GM12878 (cell line): ENCODE measurements around the gene UXT. TPM values are rescaled to one million over a fixed set of nuclear protein-coding genes. Genes with fewer than 3 reads are reported as not detected.

Source experiments
- ATAC-seq: fragments of 200-7000 bp; cut with Tn5 transposase; 3 replicates; pipeline ENCODE4 v1.9.1; 2020; ENCODE audit warnings: mild to moderate bottlenecking, moderate library complexity
- BruUV-seq: library from RNA; stranded (reverse); fragments of 400-500 nt; replicated peaks from 2 replicates; lab custom pipeline; 2021; lab: Mats Ljungman, UMichigan
- CTCF ChIA-PET: fragments of 300-600 bp; sonication (Branson Sonifier 250); formaldehyde crosslinking; extraction: SDS; loops from one replicate; lab custom pipeline; 2021; ENCODE audit warnings: inconsistent platforms; lab: Yijun Ruan, JAX
- POLR2A ChIA-PET: fragments of 350-600 bp; formaldehyde crosslinking; extraction: SDS; loops from one replicate; lab custom pipeline; 2021; ENCODE audit warnings: inconsistent platforms; lab: Charles Lee
- RAD21 ChIA-PET: fragments of 300-600 bp; sonication (Branson Sonifier 250); formaldehyde crosslinking; loops from one replicate; lab custom pipeline; 2023; ENCODE audit warnings: antibody characterized with exemption; ENCODE audit not compliant: unreplicated experiment; lab: Charles Lee
- SMC1A ChIA-PET: fragments of 300-600 bp; sonication (Branson Sonifier 250); formaldehyde crosslinking; loops from one replicate; lab custom pipeline; 2023; ENCODE audit not compliant: unreplicated experiment, uncharacterized antibody; lab: Charles Lee
- DNase-seq: peaks from one replicate; pipeline ENCODE4 v3.0.0-alpha.2; 2011; ENCODE audit warnings: low read depth, low spot score
- FAIRE-seq: peaks from 3 replicates; lab custom pipeline; 2011; peaks lifted over from hg19 to GRCh38; lab: Jason Lieb, UNC
- H2AFZ ChIP-seq: 2 replicates; pipeline ENCODE4 v1.6.0; 2011; ENCODE audit warnings: low read depth, low read length, control low read depth; ENCODE audit not compliant: control insufficient read depth
- H3K27ac ChIP-seq: 2 replicates; pipeline ENCODE4 v1.5.1; 2011; ENCODE audit warnings: control low read depth; ENCODE audit not compliant: control insufficient read depth, insufficient read depth
- H3K27me3 ChIP-seq, 2 experiments: replicated peaks in 1 of 2; 2 replicates each; pipeline versions ENCODE4 v1.6.0 to v1.6.1; 2011; ENCODE audit warnings: low read length in 1 of 2; ENCODE audit not compliant: control insufficient read depth in 2 of 2, insufficient read depth in 2 of 2
- H3K36me3 ChIP-seq, 2 experiments: 2 replicates each; pipeline ENCODE4 v1.5.1; 2011; ENCODE audit warnings: low read length in 1 of 2; ENCODE audit not compliant: control insufficient read depth in 2 of 2, insufficient read depth in 2 of 2
- H3K4me1 ChIP-seq: 2 replicates; pipeline ENCODE4 v1.6.1; 2011; ENCODE audit warnings: mild to moderate bottlenecking, low read length, moderate library complexity, mixed read lengths; ENCODE audit not compliant: control insufficient read depth, insufficient read depth
- H3K4me2 ChIP-seq: 2 replicates; pipeline ENCODE4 v1.6.0; 2011; ENCODE audit warnings: control low read depth; ENCODE audit not compliant: control insufficient read depth, insufficient read depth
- H3K4me3 ChIP-seq: fragments of 200-600 bp; sonication (generic); 2 replicates; pipeline ENCODE4 v1.5.1; 2016
- H3K79me2 ChIP-seq: 2 replicates; pipeline ENCODE4 v1.6.0; 2011; ENCODE audit warnings: low read length; ENCODE audit not compliant: control insufficient read depth, insufficient read depth
- H3K9ac ChIP-seq: 2 replicates; pipeline ENCODE4 v1.8.0; 2011; ENCODE audit warnings: low read length, control low read depth, mixed read lengths; ENCODE audit not compliant: control insufficient read depth, insufficient read depth
- H3K9me3 ChIP-seq: replicated peaks from 3 replicates; pipeline ENCODE4 v1.5.1; 2011; ENCODE audit warnings: mild to moderate bottlenecking, low read length; ENCODE audit not compliant: control insufficient read depth, insufficient read depth
- H4K20me1 ChIP-seq: 2 replicates; pipeline ENCODE4 v1.6.0; 2011; ENCODE audit not compliant: control insufficient read depth, insufficient read depth
- CBFB ChIP-seq: IDR thresholded peaks from 2 replicates; pipeline ENCODE4 v1.6.1; 2016; ENCODE audit warnings: antibody characterized with exemption, low read depth
- HDAC6 ChIP-seq: fragments of 200-600 bp; sonication (generic); IDR thresholded peaks from one replicate; pipeline ENCODE4 v1.8.0; 2017; ENCODE audit warnings: antibody characterized with exemption; ENCODE audit not compliant: unreplicated experiment
- NKRF ChIP-seq: fragments of 450-650 bp; conservative IDR thresholded peaks from 2 replicates; pipeline ENCODE4 v1.6.1; 2017; ENCODE audit warnings: mild to moderate bottlenecking, moderate library complexity
- PML ChIP-seq: IDR thresholded peaks from 2 replicates; pipeline ENCODE4 v1.6.1; 2012; ENCODE audit warnings: low read length, inconsistent platforms
- RAD21 ChIP-seq: IDR thresholded peaks from 2 replicates; pipeline ENCODE4 v1.6.1; 2011; ENCODE audit warnings: mild to moderate bottlenecking, low read depth, low read length, moderate library complexity; ENCODE audit not compliant: insufficient read depth
- WGBS: methylation state at CpG from one replicate; pipeline ENCODE4 v1.1.6; 2016; ENCODE audit warnings: low lambda C conversion rate; ENCODE audit not compliant: insufficient replicate concordance, insufficient coverage; ENCODE audit errors: missing lambda C conversion rate; 5-methylcytosine and 5-hydroxymethylcytosine counted together
- in situ Hi-C: fragments of 300-500 bp; cut with MboI; formaldehyde crosslinking; loops from 9 replicates; pipeline ENCODE4 v1.14.3; 2018; ENCODE audit warnings: mixed read lengths
- intact Hi-C: fragments of 100-400 bp; cut with micrococcal nuclease; formaldehyde crosslinking; loops from one replicate; pipeline ENCODE4 v1.14.2; 2022; ENCODE audit not compliant: unreplicated experiment
- polyA plus RNA-seq, 11 experiments: library from polyadenylated mRNA; depleted of rRNA in 4 of 11; unstranded in 6 of 11; stranded (reverse) in 5 of 11; fragments of >200 nt; fragmentation: Nextera tagmentation in 4 of 11; fragmentation: Illumina TruSeq in 1 of 11; extraction: Ambion mirVana in 4 of 11; extraction: Trizol in 1 of 11; gene quantifications; 1 replicate in 1 of 11; 2 replicates in 10 of 11; pipeline versions ENCODE4 v1.2.1 to v1.2.3, GENCODE V29; 2011 to 2016; ENCODE audit warnings: inconsistent platforms in 2 of 11, missing spikeins in 2 of 11, low read depth in 1 of 11
- total RNA-seq, 4 experiments: library from RNA; depleted of rRNA in 3 of 4; stranded (reverse); fragments of >200 nt in 3 of 4; fragmentation: Illumina TruSeq in 1 of 4; extraction: Trizol in 1 of 4; gene quantifications; 2 replicates each; pipeline versions ENCODE4 v1.2.1 to v1.2.3, GENCODE V29; 2013 to 2021

The UXT gene
- total and polyA plus RNA-seq, 10 of the 15 experiments (the other 5 are each of a cell fraction or from before 2014, with no cell fraction given), result 105 to 245 (median 206) TPM

GRCh38 chrX:47611926-47612325 is 47.1 kb downstream of the UXT start (continued):
- TF ChIP-seq NKRF (no peak), CBFB (no peak)

- intact Hi-C loops (no loop called here), in situ Hi-C loops (no loop called here)
- ChIA-PET POLR2A (no interaction called here), SMC1A (no interaction called here), RAD21 (no interaction called here)
- H2AFZ ChIP-seq, result no peak overlapping the region
- H4K20me1 ChIP-seq, result no peaks in the 10 kb centered on the region
- WGBS, result 35% methylated on average over 2 of the region's 2 CpGs
- H3K4me2 ChIP-seq, result no peak overlapping the region
- no peaks in the 10 kb centered on the region for H3K9me3 ChIP-seq
- no TSS peak for BruUV-seq
- DNase-seq (no peak), ATAC-seq (no peak), FAIRE-seq (no peak)
- no peaks in the 10 kb centered on the region for H3K27me3 ChIP-seq
- no peaks in the 10 kb centered on the region for H3K4me1 ChIP-seq
- H3K36me3 ChIP-seq, result no peaks in the 10 kb centered on the region
- H3K79me2 ChIP-seq, result no peaks in the 10 kb centered on the region
- no peak overlapping the region for H3K27ac ChIP-seq
- no peak for TF ChIP-seq PML
- no peak for TF ChIP-seq HDAC6
- TF ChIP-seq RAD21, result no peak
- TF ChIP-seq, all 136 proteins: peak for 0
- no peak overlapping the region for H3K9ac ChIP-seq
- H3K4me3 ChIP-seq, result no peak overlapping the region
- CTCF ChIA-PET, result no interaction called here
Observed at GRCh38 chrX:47611489-47611888, 47.5 kb downstream of the UXT start.
